Stimulated activated CD4-positive, alpha-beta T cell treated with anti-CD3 and anti-CD28 coated beads, Interleukin-4, amount 100 ng/mL, for 1 hour (primary cell): Measurements from ENCODE around the gene LRRIQ4.
A peak's percentile ranks its signal among the peaks of the same experiment; 100 is the strongest.

ENCODE experiments used
- DNase-seq: peaks from one replicate; pipeline ENCODE4 v3.0.0-alpha.2; 2020

The LRRIQ4 gene

DNA sequence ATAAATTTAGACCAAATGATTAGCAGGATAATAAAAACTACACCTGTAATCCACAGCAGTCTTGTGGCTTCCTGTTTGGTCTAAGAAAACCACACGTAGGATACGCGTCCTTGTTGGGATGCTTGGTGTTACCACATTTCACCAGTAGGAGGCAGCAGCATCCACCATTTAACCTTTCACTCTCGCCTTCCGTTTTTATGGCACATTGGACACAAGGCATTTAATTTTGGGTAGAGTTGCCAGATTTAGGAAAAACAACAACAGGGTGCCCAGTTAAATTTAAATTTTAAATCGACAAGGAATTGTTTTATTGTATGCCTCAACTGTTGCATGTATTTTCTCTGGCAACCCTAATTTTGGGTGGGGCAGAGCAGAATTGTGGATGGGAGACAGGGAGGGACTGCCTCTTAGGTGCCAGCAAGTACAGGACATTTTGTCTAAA, 50.8 kb downstream of the LRRIQ4 start:
- peak; percentile 51 for DNase-seq

DNA sequence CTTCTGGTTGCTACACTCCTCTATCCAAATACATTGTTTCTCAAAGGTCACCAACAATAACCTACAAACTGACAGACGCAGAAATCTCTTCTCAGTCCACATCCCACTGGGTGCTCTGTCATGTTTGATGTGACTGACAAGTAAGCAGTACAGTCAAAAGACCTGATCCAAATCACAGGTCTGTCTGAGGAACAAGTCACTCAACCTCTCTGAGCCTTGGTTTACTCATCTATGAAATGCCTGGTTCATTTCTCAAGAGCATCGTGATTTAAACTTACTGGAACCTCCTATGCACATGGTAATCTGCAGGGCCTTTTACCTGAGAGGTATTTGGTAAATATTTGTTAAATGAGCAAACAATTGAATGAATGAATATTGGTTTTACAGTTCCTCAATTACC, 51.6 kb downstream of the LRRIQ4 start:
- no peak for DNase-seq

DNA sequence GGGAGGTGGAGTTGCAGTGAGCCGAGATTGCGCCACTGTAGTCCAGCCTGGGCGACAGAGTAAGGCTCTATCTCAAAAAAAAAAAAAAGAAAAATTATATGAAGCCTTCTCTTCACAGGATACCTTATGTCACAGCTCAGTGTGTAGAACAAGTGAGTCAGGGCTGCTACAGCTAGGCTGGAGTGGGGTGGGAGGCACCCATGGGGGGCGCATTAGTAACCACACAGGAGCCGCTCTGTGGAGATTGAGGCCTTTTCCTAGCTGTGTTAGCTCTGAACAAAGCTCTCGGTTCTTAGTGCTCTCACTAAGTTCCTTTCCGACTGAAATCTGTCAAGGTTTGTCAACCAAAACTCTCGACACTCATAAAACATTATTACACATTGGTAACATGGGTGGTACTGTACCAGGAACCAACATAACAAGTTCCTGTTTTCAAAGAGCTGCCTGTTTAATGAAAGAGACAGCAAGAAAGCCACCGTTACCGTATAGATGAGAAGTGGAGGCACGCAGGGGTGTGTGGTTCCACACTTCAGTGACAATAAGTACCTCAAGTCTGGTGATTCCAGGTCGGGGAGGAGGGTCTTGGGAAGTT, 52.6 kb downstream of the LRRIQ4 start:
- peak; percentile 7 for DNase-seq

DNA sequence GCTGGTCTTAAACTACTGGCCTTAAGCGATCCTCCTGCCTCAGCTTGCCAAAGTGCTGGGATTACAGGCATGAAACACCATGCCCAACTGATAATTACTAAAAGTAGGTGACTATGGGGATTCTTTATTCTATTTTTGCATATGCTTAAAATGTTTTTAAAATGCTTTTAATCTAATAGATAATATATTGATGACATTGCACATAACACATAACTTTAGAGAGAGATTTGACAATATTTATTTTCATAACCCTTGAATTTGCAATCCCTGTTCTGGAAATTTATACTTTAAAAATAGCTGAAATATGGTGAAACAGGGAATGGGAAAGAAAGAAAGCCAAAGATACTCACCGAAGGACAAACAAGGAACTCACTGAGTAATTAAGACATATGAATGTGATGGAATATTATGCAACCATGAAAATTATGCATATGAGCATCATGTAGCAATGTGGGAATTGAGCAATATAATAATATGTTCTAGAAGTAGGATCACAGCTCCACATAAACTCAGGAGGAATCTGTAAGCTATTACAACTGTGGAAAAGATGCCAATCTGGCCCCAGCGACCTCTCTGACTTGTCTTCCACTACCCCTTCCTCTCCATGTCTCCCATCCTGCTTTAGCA, 55.0 kb downstream of the LRRIQ4 start:
- no peak for DNase-seq

DNA sequence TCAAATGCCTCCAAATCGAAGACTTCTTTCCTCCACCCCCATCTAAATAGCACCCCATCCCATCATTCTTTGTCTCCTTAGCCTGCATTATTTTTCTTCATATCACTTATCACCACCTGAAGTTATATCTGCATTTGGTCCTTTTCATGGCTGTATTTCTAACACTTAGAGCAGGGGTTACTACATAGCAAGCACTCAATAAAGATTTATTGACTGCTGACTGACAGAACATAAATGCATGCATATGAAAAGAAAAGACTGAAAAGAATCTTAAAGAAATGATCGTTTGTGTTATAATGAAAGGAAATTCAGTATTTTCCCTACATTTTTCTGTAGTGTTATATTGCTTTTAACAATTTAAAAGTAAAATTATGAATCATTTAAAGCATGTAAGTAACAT, 55.7 kb downstream of the LRRIQ4 start:
- DNase-seq = no peak

DNA sequence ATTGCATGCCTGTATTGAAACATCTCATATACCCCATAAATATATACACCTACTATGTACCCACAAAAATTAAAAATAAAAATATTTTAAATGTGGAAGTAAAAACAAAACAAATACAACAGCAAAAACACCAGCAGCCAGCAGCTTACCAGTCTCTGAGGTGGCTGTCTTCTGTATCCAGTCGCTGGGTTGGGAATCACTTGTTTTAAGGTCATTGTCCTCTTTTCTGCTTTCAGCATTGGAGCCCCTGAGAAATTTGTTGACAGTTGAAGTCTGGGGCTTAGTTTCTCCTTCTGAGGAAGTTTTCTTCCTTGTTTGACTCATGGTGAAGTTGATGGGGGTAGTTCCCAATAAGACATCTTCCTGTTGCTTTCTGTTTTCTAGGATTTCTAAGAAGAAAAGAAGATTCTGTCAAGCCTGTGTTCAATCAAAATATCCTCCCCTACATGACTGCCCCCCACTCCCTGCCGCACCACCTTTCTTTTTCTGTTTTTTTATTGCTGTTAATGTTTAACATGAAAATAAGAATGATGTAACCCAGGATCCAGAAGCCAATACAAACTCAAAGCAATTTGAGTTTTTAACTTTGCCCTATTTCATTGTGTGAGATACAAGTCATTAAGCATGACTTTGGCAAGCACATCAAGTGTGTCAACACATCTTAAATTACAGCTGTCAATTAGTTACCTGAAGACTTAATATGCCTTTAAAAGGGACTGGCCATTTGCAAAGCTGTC, 57.0 kb downstream of the LRRIQ4 start, which contains the start of gene LRRC31:
Gene LRRC31, minus strand, starts transcription at position 452 of the 737 bp plus-strand sequence. Its CDS starts 128 bp downstream, at position 324.
- DNase-seq = no peak

DNA sequence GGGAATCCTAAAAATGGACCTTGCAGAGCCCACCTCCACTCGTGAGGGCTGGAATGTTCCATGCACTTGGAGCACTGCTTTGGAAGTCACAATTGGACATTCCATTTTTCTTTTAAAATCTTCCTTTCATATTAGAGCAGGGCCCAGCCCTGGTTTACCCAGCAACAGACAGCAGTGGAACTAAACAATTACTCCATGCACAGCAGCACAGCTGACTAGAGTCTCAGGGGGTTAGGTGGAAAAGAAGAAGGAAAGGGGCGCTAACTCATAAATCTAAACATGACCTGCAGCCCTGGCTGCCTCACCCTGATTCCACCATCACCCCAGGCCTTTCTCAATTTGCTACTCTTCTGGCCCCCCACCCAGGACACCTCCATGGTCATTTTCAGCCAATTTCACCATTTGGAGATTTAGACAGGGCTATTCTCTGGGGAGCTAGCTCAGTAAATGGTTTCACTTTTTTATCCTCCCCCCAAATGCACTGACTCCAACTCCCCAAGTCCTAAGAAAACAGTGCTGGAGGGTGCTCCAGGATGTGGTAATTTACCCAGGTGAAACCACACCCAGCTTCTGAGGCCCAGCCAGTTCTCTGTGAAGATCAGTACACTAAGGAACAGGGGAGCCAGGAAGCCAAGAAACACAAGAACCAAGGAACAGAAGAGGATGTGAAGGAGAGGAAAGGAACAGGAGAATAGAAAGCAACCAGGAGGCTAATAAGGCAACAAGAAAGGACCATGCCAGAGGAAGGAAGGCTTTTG, 58.6 kb downstream of the LRRIQ4 start:
- DNase-seq = no peak

DNA sequence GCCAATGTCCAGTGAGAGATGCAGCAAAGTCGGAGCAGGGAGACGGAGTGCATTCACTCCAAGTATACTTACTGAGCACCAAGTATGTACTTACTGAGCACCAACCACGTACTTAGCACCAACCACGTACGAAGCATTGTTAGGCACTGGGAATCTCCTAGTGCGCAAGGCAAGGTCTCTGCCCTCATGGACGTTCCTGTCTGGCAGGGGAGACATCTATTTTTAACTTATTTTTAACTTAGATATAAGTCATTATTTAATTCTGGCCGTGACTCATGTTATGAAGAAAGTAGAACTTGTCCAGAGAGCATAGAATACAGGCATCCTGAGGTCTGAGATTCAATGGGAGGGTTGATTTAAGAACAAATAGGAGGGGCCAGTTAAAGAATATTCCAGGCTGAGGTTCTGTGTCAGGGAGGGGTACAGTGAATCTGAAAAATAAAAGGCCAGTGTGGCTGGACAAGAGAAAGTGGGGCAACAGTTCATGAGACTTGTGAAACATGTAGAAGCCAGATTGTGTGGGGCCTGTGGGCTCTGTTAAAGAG, 66.4 kb downstream of the LRRIQ4 start:
- no peak for DNase-seq

DNA sequence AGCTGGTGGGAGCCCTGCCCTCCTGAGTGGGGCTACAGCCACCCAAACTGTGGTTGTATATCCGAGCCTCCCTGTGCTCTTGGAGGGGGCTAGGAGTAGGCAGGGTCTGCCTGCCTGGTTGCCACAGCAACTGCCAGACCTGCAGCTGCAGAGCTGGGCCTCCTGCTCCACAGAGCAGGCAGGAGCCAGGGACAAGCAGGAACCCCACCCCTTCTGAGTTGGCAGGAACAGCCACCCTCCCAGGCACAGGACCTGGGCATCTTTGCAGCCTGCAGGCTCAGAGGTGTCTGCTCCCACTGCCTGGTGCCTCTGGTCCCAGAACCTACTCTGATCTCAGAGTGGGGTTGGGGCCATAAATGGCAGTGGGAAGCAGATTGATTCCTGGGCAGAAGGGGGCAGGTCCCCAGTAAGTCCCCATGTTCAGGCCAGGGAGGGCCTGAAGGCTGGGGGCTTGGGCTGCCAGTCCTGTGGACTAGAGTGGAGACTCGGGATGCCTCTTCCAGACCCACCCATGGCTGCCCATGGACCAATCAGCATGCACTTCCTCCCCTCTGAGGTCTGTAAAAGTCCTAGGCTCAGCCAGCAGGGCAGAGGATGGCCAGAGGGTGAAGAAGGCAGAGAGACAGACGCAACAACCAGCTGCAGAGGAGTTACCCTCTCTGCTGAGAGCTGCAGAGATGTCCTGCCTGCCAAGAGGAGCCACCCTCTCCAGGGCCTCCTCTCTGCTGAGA, 67.3 kb downstream of the LRRIQ4 start:
- DNase-seq = no peak

DNA sequence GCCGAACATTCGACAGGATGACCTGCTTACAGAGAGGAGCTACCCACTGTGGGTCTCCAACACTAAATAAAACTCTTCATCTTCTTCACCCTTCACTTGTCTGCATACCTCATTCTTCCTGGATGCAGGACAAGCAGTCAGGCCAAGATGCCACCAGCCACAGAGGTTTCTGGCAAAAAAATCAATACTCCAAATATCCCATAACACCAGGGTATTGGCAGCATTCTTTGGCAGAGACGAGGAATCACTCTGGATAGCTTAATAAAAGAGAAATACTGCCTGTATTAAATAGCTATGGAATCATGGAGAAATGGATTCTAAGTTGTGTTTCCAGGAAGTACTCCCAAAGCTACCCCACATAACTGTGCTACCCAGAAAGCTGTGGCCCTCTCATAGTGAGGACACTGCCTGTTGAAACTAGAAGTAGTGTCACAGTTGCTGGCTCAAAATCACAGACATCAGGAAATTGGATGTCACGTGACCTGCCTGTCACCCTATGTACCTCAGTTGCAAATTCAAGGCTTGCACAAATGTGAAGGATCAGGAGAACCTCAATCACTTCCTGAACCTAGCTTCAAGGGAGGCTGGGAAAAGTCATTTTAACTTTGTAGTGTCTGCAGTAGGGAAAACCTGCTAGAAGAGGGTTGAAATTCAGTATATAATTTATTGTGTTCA, 68.0 kb downstream of the LRRIQ4 start:
- DNase-seq = no peak

DNA sequence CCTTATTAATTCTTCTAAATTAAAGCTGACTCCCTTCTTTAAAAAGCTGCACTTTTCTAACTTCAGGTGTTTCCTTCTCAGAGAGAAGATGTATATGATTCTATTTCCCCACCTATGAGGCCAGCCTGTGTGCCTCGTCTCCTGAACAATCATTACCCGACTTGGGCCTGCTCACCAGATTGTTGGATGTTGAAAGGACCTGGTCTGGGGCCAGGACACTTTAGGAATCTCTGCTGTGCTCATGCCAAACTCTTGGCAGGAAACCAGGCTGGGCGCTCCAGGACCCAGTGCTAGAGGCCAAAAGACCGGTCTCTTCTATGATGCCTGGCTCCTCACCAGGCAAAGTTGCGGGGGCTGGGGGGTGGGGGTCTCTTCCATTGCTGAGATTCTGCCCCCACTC, 74.0 kb downstream of the LRRIQ4 start:
- DNase-seq = no peak
